Astrocyte of the hippocampus (primary cell): ENCODE measurements around the gene MGAT4C.

ENCODE experiments used
- DNase-seq: peaks from one replicate; pipeline ENCODE4 v3.0.0; 2011; ENCODE audit warnings: low read depth, low spot score

The MGAT4C gene

DNA sequence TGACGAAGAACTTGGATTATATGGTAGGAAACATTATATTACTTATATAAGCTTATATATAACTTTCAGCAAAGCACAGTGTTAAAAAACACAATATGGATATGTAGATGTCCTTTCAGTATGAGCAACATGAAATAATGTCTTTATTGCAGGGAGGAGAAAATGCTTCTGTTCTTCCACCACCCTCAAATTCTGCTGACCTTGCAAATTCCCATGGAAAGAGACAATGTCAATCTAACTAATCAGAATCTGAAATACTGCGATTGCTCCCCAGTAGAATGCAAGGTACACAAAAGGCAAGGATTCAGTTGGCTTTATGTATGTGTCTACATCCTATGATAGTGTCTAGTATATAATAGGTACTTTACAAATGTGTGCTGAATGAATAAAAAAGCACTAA lies 26.4 kb downstream of the MGAT4C start:
- DNase-seq: no peak

DNA sequence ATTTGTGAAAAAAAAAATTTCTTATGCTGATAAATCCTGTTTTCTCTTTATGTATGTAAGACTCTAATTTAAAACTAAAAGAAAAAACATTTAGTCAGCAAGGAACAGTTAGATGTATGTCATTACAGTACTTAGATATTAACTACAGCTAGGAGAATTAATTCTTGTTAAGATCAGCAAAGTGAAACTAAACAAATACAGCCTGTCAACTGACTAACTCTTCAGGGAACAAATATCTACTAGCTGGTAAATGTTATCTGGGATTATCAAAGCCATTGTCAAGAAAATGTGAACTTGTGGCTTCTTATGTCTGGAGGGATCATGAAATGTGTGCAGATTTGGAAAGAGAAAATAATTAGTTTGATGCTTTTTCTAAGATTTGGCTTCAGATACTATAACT lies 27.5 kb downstream of the MGAT4C start:
- no peak for DNase-seq

- no peak for DNase-seq
These were observed 29.7 kb downstream of the MGAT4C start for GRCh38 chr12:86226481-86226880.

DNA sequence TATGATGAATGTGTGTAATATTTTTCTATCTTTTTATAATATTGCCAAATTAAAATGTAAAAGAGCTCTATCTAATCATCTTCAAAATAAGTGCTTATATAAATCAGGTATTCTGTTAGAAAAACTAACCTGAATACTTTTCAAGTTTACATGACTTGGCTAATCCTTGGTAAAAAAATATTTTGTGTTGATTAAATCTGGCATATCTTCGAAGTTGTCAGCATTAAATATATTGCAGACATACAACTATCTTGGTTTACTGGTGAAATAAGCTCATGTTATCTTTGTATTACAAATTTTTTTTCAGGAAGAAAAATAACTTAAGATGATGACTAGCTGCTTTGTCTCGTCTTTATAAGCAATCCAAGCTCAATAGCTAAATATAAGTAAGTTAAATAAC lies 39.6 kb downstream of the MGAT4C start:
- no peak for DNase-seq

GRCh38 chr12:86213012-86213411 lies 43.2 kb downstream of the MGAT4C start:
- DNase-seq: no peak

GRCh38 chr12:86198696-86199444 lies 57.3 kb downstream of the MGAT4C start:
- DNase-seq: no peak

- DNase-seq: no peak
These were observed 59.7 kb downstream of the MGAT4C start for GRCh38 chr12:86196465-86196864.

DNA sequence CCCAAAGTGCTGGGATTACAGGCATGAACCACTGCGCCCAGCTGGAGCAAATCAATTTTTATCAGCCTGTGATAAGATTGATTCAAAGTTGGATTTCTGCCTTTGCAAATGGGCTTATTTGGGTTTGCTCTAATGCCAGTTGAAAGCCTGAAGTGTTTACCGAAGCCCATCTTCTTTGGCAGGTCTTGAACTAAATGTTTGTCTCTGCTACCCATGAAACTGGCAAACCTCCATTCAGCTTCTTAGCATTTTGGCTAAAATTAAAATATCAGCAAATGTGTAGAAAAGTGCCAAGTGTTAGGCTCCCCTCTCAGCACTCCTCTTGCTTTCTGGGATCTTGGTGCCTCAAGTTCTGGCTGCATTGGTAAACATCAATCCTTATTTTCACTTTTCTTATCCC lies 61.5 kb downstream of the MGAT4C start:
- no peak for DNase-seq

GRCh38 chr12:86193931-86194330 lies 62.3 kb downstream of the MGAT4C start:
- no peak for DNase-seq

DNA sequence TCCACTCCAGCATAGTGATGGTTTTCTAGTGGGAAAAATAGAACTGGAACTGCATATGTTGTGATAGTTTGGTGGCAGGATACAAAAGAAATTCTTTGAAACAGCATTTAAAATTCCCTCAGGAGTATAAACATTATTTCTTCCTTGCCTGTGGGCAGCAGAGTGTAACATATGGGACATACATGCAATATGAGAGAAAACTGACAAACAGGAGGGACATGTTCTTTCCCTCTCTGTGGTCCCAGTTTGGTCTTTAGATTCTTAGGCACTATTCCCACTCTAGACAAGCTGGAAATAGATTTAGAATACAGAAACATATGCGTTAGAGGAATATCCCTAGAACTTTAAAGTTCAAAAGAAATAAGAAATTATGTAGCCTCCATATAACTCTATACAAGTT lies 68.0 kb downstream of the MGAT4C start:
- DNase-seq: no peak

DNA sequence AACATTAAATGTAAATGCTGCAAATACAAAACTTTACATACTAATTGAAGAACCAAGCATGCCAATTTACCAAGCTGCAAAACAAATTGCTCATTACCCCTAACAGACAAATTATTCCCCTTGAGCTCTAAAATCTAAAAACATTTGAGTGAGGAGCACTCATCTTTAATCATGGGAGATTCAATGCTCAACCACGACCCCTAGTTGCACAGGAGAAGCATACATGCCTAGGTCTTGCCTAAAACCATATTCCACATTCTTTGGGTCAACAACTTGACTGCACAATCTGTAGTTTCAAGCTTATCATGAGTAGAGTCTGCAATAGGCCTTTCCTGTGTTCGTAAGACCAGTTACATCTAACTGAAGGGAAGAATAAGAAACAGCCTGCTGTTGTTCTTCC lies 69.7 kb downstream of the MGAT4C start:
- DNase-seq: no peak

DNA sequence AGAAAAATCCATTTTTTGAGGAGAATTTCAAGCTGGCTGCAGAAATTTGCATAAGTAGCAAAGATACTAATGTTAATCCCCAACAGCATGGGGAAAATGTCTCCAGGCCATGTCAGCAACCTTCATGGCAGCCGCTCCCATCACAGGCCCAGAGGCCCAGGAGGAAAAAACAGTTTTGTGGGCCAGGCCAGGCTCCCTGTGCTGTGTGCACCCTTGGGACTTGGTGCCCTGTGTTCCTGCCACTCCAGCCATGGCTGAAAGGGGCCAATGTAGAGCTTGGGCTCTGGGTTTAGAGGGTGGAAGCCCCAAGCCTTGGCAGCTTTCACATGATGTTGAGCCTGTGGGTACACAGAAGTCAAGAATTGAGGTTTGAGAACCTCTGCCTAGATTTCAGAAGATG lies 76.3 kb downstream of the MGAT4C start:
- no peak for DNase-seq

DNA sequence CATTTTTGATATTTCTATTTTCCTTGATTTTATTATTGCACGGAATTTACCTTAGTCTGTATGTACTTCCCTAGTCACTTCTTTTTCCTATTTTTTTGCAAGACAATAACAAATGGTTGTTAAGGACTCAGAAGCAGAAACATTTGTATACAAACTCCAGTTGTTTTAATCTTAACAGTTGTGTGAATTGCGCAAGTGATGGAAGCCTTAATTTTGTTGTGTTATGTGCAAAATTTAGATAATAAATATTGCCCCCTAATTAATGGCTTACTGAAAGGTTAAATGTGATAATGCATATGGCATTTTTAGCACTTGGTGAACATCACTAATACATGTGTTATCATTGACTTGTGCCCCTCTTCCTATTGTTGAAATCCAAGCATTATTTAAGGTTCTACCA lies 82.0 kb downstream of the MGAT4C start:
- no peak for DNase-seq

DNA sequence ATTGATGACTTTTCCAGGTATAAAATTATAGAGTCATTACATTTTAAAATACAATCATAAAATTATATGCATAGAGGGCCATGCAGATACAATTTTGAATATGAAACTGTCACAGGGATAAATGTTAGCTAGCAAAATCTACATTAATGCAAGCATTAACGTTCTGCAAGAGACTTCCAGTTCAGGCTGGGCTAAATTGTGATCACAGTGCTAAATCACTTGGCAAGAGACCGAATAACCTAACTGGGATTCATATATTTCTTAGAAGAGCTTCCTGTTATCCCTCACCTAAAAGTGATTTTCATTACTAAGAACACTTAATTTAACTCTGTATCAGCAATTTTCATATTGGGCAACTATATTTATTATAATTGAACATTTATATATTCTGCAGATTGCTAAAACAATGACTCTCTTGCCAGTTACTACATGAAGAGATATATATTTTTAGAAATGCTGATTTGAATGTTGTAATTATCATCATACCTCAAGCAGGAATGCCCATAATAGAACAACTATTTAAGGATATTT lies 83.2 kb downstream of the MGAT4C start:
- DNase-seq: no peak

- DNase-seq: no peak
These were observed 86.1 kb downstream of the MGAT4C start for GRCh38 chr12:86170051-86170450.

- DNase-seq: no peak
These were observed 97.2 kb downstream of the MGAT4C start for GRCh38 chr12:86158956-86159355.

DNA sequence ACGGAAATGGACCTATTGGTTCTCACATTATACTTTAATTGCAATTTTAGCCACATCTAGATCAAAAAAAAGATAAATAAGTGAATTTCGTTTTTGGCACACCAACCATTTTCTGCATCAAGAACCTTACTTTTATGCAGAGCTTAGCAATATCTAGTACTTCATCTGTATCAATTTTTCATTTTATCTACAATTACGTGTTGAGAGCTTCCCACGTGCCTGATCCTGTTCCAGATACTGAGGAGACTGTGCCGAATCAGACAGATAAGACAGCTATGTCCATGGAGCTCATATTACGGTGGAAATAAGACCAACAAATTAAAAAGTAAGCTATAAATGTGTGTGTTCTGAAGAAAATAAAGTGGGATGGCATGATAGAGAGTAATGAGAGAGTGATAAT lies 101.6 kb downstream of the MGAT4C start:
- DNase-seq: no peak

DNA sequence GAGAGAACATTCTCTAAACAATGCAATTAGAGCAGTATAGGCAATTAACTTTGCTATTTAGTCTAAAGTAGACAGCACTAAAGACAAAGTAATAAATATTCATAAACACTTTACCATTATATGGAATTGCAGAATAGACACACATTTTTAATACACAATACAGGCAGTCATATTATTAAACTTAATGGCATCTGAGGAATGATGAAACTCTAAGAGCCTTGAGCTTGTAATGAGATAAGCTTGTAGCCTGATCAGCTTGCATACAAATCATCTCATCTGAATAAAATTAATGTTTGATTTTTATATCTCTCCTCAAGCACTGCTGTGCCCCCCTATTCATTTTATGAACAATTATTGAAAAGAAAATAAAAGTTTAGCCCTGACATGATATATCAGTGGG lies 107.6 kb downstream of the MGAT4C start:
- DNase-seq: peak; percentile 5

GRCh38 chr12:86148071-86148470 lies 108.1 kb downstream of the MGAT4C start:
- DNase-seq: no peak

- DNase-seq: no peak
These were observed 111.0 kb downstream of the MGAT4C start for GRCh38 chr12:86145156-86145555.

DNA sequence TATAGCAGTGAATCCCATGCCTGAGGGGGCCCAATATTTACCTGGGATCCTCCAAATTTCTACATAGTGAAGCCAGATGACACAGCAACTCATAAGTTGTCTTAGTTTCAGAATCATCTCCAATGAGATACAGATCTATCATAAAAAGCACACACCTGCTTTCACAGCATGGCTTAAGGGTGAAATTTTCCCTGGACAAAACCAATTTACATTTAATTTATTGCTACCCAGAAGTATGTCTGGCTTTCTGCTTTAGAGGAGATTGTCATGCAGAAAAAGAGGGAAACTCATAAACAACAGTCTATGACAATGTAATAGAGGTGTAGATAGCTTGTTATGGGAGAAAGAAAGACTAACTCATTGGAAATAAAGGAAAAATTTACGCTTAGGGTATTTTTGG lies 113.0 kb downstream of the MGAT4C start:
- DNase-seq: no peak

DNA sequence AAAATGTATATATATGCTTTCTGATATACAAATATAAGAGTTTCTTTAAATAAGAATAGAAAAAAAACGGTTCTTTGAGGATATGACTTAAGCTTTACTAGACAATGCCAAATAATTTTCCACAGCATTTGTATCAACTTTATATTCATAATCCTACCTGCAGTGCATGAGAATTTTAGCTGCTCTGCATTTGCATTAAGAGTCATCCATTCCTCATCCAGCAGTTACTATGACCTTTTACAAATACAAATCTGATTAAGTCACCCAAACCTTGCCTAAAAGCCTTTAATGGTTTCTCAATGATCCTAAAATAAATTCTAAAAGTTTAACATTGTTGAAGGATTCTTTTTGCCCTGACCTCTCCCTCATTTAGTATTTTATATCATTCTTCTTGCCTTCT lies 116.5 kb downstream of the MGAT4C start:
- DNase-seq: no peak

GRCh38 chr12:86138770-86139169 lies 117.4 kb downstream of the MGAT4C start:
- DNase-seq: no peak

GRCh38 chr12:86137936-86138335 lies 118.3 kb downstream of the MGAT4C start:
- peak; percentile 66 for DNase-seq
